GM19463 (cell line): ENCODE results near the gene LYVE1.
A peak's percentile ranks its signal among the peaks of the same experiment; 100 is the strongest.

Experiments used
- ATAC-seq: cut with Tn5 transposase; IDR thresholded peaks from one replicate; pipeline ENCODE4 v1.9.1; 2021; ENCODE audit warnings: mild to moderate bottlenecking, moderate library complexity; ENCODE audit not compliant: unreplicated experiment

Gene LYVE1

GRCh38 chr11:10526974-10527918, 41.2 kb downstream of the LYVE1 start:
- ATAC-seq = peak; percentile 87

- ATAC-seq = no peak
Observed at GRCh38 chr11:10524471-10524870, 44.0 kb downstream of the LYVE1 start.

GRCh38 chr11:10522921-10523320, 45.5 kb downstream of the LYVE1 start:
- no peak for ATAC-seq

- ATAC-seq = no peak
Observed at GRCh38 chr11:10522276-10522675, 46.2 kb downstream of the LYVE1 start.

- no peak for ATAC-seq
Observed at GRCh38 chr11:10520562-10520961, 47.9 kb downstream of the LYVE1 start.

- ATAC-seq = no peak
Observed at GRCh38 chr11:10519630-10520029, 48.8 kb downstream of the LYVE1 start.

GRCh38 chr11:10518891-10519290, 49.6 kb downstream of the LYVE1 start:
- ATAC-seq = no peak

GRCh38 chr11:10518123-10518522, 50.3 kb downstream of the LYVE1 start:
- ATAC-seq = no peak

GRCh38 chr11:10515418-10515817, 53.0 kb downstream of the LYVE1 start:
- ATAC-seq = no peak

GRCh38 chr11:10514709-10515108, 53.8 kb downstream of the LYVE1 start:
- no peak for ATAC-seq

- no peak for ATAC-seq
Observed at GRCh38 chr11:10514202-10514601, 54.3 kb downstream of the LYVE1 start.

- ATAC-seq = no peak
Observed at GRCh38 chr11:10511181-10511621, 57.3 kb downstream of the LYVE1 start.
